ENCODE results near the gene PMPCA.

DNA sequence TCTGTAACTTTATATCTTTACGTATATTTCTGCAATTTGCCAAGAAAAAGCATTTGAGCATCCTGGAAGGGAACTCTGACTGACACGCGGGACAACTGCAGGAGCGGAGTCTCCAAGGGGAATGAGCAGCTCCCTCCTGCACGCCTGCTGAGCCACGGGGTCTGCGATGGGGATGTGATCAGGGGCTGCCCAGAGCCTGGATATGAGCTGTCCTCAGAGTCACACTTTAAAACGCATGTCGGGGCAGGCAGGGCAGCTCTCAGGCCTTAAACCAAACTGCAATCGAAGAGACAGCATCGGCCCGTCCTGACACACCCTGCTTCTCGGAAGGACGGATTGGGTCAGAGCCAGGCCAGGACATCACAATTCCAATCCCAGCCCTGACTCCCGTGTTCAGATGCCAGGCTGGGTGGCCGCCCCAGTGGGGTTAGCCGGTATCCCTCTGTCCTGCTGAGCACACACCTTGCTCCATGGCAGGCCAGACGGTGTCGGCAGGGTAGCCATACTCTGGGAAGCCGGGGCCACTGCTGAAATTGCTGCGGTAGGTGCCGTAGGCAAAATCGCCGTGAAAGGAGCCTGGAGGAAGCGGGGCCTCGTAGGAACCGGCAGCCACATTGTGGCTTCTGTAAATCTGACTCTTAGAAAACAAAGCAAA, 55.2 kb downstream of the PMPCA start:
- TF ChIP-seq GATA2 (IDR thresholded peaks at IDR 0.05; ENCODE audit: low read depth, low read length), result no peak
- no peak for TF ChIP-seq GATA3 (IDR thresholded peaks at IDR 0.05; ENCODE audit: low read depth, low read length)
